ENCODE data around the gene FN1. TPM values are rescaled to one million over a fixed set of nuclear protein-coding genes. Genes with fewer than 3 reads are reported as not detected.

Gene FN1
- total and polyA plus RNA-seq, 2 donors (not counting 1 experiment from before 2014, with no cell fraction given), result 0.05 TPM; not detected in 1

GRCh38 chr2:215382480-215382879 is 53.4 kb downstream of the FN1 start:
- Histone ChIP-seq H4K20me1 (ENCODE audit: control insufficient read depth, insufficient read depth, low read length, poor library complexity, severe bottlenecking) (no peaks in the 10 kb centered on the region), H3K4me1 (ENCODE audit: control insufficient read depth in 2 of 2, insufficient read depth in 2 of 2, low read length in 2 of 2) (no peaks in the 10 kb centered on the region), H3K36me3 (replicated peaks in 1 of 2; ENCODE audit: control extremely low read depth in 1 of 2, control insufficient read depth in 1 of 2, extremely low read depth in 1 of 2, insufficient read depth in 2 of 2, low read length in 1 of 2) (no peaks in the 10 kb centered on the region), H2AFZ (ENCODE audit: insufficient read depth, low read depth, low read length, poor library complexity, severe bottlenecking) (no peak overlapping the region), H3K9ac (ENCODE audit: low read length) (no peak overlapping the region), H3K79me2 (ENCODE audit: control insufficient read depth, insufficient read depth, low read length) (no peaks in the 10 kb centered on the region), H3K4me3 (ENCODE audit: control extremely low read depth in 1 of 5, extremely low read depth in 1 of 5, insufficient read depth in 1 of 5, low read depth in 2 of 5, low read length in 4 of 5) (no peak overlapping the region), H3K27ac (ENCODE audit: low read length in 2 of 2) (no peak overlapping the region), H3K4me2 (replicated peaks; ENCODE audit: low read depth, low read length, poor library complexity, severe bottlenecking) (no peak overlapping the region), H3K9me3 (ENCODE audit: control extremely low read depth in 1 of 3, control insufficient read depth in 2 of 3, insufficient read depth in 1 of 3, low read length in 2 of 3) (no peaks in the 10 kb centered on the region), H3K27me3 (replicated peaks in 1 of 4; ENCODE audit: control extremely low read depth in 1 of 4, control insufficient read depth in 3 of 4, insufficient read depth in 4 of 4, low read length in 3 of 4) (no peaks in the 10 kb centered on the region)
- H3K4me1 Mint-ChIP-seq, result no peaks in the 10 kb centered on the region
- no peaks in the 10 kb centered on the region for H3K27me3 Mint-ChIP-seq
- ChIA-PET CTCF (no interaction called here), POLR2A (no interaction called here)
- TF ChIP-seq EZH2 (IDR thresholded peaks at IDR 0.05; ENCODE audit: borderline replicate concordance, insufficient read depth, low read depth, low read length, poor library complexity, severe bottlenecking), result no peak
- TF ChIP-seq CTCF (IDR thresholded peaks at IDR 0.05), result no peak
- H3K9me3 Mint-ChIP-seq (ENCODE audit: insufficient read depth), result no peaks in the 10 kb centered on the region
- DNase-seq (no peak), ATAC-seq (ENCODE audit: low read depth) (no peak)
- no peak overlapping the region for H3K4me3 Mint-ChIP-seq
- H3K27ac Mint-ChIP-seq, result no peak overlapping the region
- intact Hi-C loops (cut with micrococcal nuclease), result no loop called here

GRCh38 chr2:215382011-215382410 is 53.9 kb downstream of the FN1 start:
- H3K27me3 ChIP-seq (replicated peaks in 1 of 4; ENCODE audit: control extremely low read depth in 1 of 4, control insufficient read depth in 3 of 4, insufficient read depth in 4 of 4, low read length in 3 of 4), result no peaks in the 10 kb centered on the region
- H3K4me2 ChIP-seq (replicated peaks; ENCODE audit: low read depth, low read length, poor library complexity, severe bottlenecking), result no peak overlapping the region
- no peaks in the 10 kb centered on the region for H3K9me3 ChIP-seq (ENCODE audit: control extremely low read depth in 1 of 3, control insufficient read depth in 2 of 3, insufficient read depth in 1 of 3, low read length in 2 of 3)
- ATAC-seq (ENCODE audit: low read depth), result no peak
- no peak overlapping the region for H3K4me3 Mint-ChIP-seq
- H2AFZ ChIP-seq (ENCODE audit: insufficient read depth, low read depth, low read length, poor library complexity, severe bottlenecking), result no peak overlapping the region
- no peak overlapping the region for H3K27ac Mint-ChIP-seq
- CTCF ChIA-PET, result no interaction called here
- no peaks in the 10 kb centered on the region for H3K27me3 Mint-ChIP-seq
- intact Hi-C loops (cut with micrococcal nuclease), result no loop called here
- no peaks in the 10 kb centered on the region for H3K4me1 Mint-ChIP-seq
- no peak for TF ChIP-seq CTCF (IDR thresholded peaks at IDR 0.05)
- 93% methylated on average over 3 of the region's 7 CpGs for WGBS (ENCODE audit: insufficient coverage)
- H3K79me2 ChIP-seq (ENCODE audit: control insufficient read depth, insufficient read depth, low read length), result no peaks in the 10 kb centered on the region
- POLR2A ChIA-PET, result no interaction called here
- no peak overlapping the region for H3K4me3 ChIP-seq (ENCODE audit: control extremely low read depth in 1 of 5, extremely low read depth in 1 of 5, insufficient read depth in 1 of 5, low read depth in 2 of 5, low read length in 4 of 5)
- no peaks in the 10 kb centered on the region for H3K4me1 ChIP-seq (ENCODE audit: control insufficient read depth in 2 of 2, insufficient read depth in 2 of 2, low read length in 2 of 2)
- H3K36me3 ChIP-seq (replicated peaks in 1 of 2; ENCODE audit: control extremely low read depth in 1 of 2, control insufficient read depth in 1 of 2, extremely low read depth in 1 of 2, insufficient read depth in 2 of 2, low read length in 1 of 2), result no peaks in the 10 kb centered on the region
- no peak overlapping the region for H3K27ac ChIP-seq (ENCODE audit: low read length in 2 of 2)
- no peaks in the 10 kb centered on the region for H4K20me1 ChIP-seq (ENCODE audit: control insufficient read depth, insufficient read depth, low read length, poor library complexity, severe bottlenecking)
- H3K9ac ChIP-seq (ENCODE audit: low read length), result no peak overlapping the region
- no peak for DNase-seq
- H3K9me3 Mint-ChIP-seq (ENCODE audit: insufficient read depth), result no peaks in the 10 kb centered on the region
